Neutrophil (primary cell): ENCODE results near the gene TNIK.

Experiments
- H3K27ac ChIP-seq: fragments of 200-600 bp; sonication (generic); 2 replicates; pipeline ENCODE4 v1.5.1; 2016; ENCODE audit warnings: mild to moderate bottlenecking, moderate library complexity
- H3K27me3 ChIP-seq: fragments of 200-600 bp; sonication (generic); 2 replicates; pipeline ENCODE4 v1.6.0; 2016; ENCODE audit warnings: mild to moderate bottlenecking
- H3K36me3 ChIP-seq: fragments of 200-600 bp; sonication (generic); 2 replicates; pipeline ENCODE4 v1.5.1; 2017
- H3K4me1 ChIP-seq, 2 experiments: fragments of 200-600 bp in 1 of 2; sonication (generic) in 1 of 2; 1 replicate in 1 of 2; 2 replicates in 1 of 2; pipeline versions ENCODE4 v1.5.1 to v1.6.1; 2013 to 2016; ENCODE audit warnings: low read depth in 1 of 2, low read length in 1 of 2, mild to moderate bottlenecking in 1 of 2, moderate library complexity in 1 of 2; ENCODE audit not compliant: control insufficient read depth in 1 of 2, insufficient read depth in 1 of 2
- H3K4me3 ChIP-seq, 2 experiments: fragments of 200-600 bp in 1 of 2; sonication (generic) in 1 of 2; 1 replicate in 1 of 2; 2 replicates in 1 of 2; pipeline ENCODE4 v1.5.1; 2013 to 2016; ENCODE audit warnings: low read depth in 1 of 2, low read length in 1 of 2, mild to moderate bottlenecking in 1 of 2, moderate library complexity in 1 of 2
- H3K9me3 ChIP-seq: fragments of 200-600 bp; sonication (generic); 2 replicates; pipeline ENCODE4 v1.5.1; 2016
- CTCF ChIP-seq: fragments of 200-600 bp; sonication (generic); IDR thresholded peaks from 2 replicates; pipeline ENCODE4 v1.5.1; 2016; ENCODE audit warnings: antibody characterized with exemption

Gene TNIK

GRCh38 chr3:171126478-171127209, 333.6 kb downstream of the TNIK start:
- no peak for TF ChIP-seq CTCF
- Histone ChIP-seq H3K36me3 (no peaks in the 10 kb centered on the region), H3K9me3 (no peaks in the 10 kb centered on the region), H3K4me3 (no peak overlapping the region), H3K27ac (no peak overlapping the region), H3K4me1 (peaks cover 0 to 5% of the 10 kb centered on the region in 2 experiments), H3K27me3 (no peaks in the 10 kb centered on the region)

- peaks cover 0 to 5% of the 10 kb centered on the region in 2 experiments for H3K4me1 ChIP-seq
- H3K9me3 ChIP-seq = no peaks in the 10 kb centered on the region
- no peaks in the 10 kb centered on the region for H3K36me3 ChIP-seq
- TF ChIP-seq CTCF = no peak
- no peak overlapping the region for H3K27ac ChIP-seq
- no peak overlapping the region for H3K4me3 ChIP-seq
- no peaks in the 10 kb centered on the region for H3K27me3 ChIP-seq
Measured at GRCh38 chr3:171125010-171125409, 335.2 kb downstream of the TNIK start.

- no peak overlapping the region for H3K4me3 ChIP-seq
- H3K36me3 ChIP-seq = no peaks in the 10 kb centered on the region
- H3K27ac ChIP-seq = no peak overlapping the region
- H3K27me3 ChIP-seq = no peaks in the 10 kb centered on the region
- no peak for TF ChIP-seq CTCF
- H3K4me1 ChIP-seq = peaks cover 0 to 5% of the 10 kb centered on the region in 2 experiments
- H3K9me3 ChIP-seq = no peaks in the 10 kb centered on the region
Measured at GRCh38 chr3:171123915-171124314, 336.3 kb downstream of the TNIK start.

- Histone ChIP-seq H3K4me1 (peaks cover 0 to 5% of the 10 kb centered on the region in 2 experiments), H3K9me3 (no peaks in the 10 kb centered on the region), H3K4me3 (no peak overlapping the region), H3K27me3 (no peaks in the 10 kb centered on the region), H3K27ac (no peak overlapping the region), H3K36me3 (no peaks in the 10 kb centered on the region)
- TF ChIP-seq CTCF = no peak
Measured at GRCh38 chr3:171122861-171123260, 337.3 kb downstream of the TNIK start.

- H3K27me3 ChIP-seq = no peaks in the 10 kb centered on the region
Measured at GRCh38 chr3:171122240-171122639, 338.0 kb downstream of the TNIK start.

More at GRCh38 chr3:171122240-171122639, 338.0 kb downstream of the TNIK start:
- Histone ChIP-seq H3K4me1 (peaks cover 0 to 5% of the 10 kb centered on the region in 2 experiments), H3K36me3 (no peaks in the 10 kb centered on the region), H3K9me3 (no peaks in the 10 kb centered on the region), H3K27ac (no peak overlapping the region), H3K4me3 (no peak overlapping the region)
- TF ChIP-seq CTCF = no peak
